T-helper 1 cell treated with Interleukin-12 subunit alpha and Interleukin-12 subunit beta and Interleukin-4 antibody, amounts not matched to agents 30 ng/mL and 1 ng/mL, for 36 hours (primary cell): Measurements from ENCODE around the gene ARHGEF35. TPM values are rescaled to one million over a fixed set of nuclear protein-coding genes. Genes with fewer than 3 reads are reported as not detected.
"Not testable (repeated sequence)": the region's sequence is repeated elsewhere in the genome, so short reads cannot be mapped to it uniquely, and the experiment has no call there.

Experiments
- intact Hi-C: fragments of 100-400 bp; cut with micrococcal nuclease; formaldehyde crosslinking; loops from one replicate; pipeline ENCODE4 v1.15.1; 2024
- total RNA-seq: library from RNA; stranded (reverse); gene quantifications from 2 replicates; pipeline ENCODE4 v1.2.3, GENCODE V29; 2022

Gene ARHGEF35
- total RNA-seq, 1 donor from 2014 or later = 2.9 TPM

GRCh38 chr7:144179165-144179479 is 16.5 kb downstream of the ARHGEF35 start:
- intact Hi-C loops = not testable (repeated sequence)

DNA sequence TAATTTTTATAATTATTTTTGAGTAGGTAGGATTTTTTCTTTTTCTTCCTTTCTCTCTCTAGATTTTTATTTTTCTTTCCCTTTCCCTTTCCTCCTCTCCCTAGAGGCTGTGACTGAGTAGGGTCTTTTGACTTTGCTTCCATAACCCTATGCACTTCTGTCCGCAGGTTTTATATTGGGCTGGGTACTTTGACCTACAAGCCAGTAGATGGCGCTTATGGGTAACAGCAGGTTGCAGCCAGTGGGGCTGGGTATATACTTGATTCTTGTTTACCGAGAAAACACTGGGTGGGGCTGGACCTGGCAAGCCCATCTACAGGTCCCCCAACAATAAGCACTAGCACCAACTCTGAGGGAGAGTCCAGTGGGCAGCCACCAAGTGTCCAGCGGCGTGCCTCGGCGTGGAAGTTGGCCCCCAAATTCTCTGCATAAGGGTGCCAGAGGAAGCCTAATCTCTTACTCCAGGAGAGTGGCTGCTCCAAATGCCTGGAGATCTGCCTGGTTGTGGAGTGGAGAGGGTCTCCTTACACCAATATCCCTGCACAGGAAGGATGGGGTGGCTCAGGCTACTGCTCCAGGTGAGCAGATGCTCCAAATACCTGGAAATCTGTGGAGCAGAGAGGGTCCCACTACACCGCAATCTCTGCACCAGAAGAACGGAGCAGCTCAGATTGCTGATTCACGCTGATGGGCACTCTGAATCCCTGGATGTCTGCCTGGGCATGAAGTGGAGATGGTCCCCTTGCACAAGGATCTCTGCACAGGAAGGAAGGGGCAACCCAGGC is 17.1 kb downstream of the ARHGEF35 start:
- intact Hi-C loops = not testable (repeated sequence)

DNA sequence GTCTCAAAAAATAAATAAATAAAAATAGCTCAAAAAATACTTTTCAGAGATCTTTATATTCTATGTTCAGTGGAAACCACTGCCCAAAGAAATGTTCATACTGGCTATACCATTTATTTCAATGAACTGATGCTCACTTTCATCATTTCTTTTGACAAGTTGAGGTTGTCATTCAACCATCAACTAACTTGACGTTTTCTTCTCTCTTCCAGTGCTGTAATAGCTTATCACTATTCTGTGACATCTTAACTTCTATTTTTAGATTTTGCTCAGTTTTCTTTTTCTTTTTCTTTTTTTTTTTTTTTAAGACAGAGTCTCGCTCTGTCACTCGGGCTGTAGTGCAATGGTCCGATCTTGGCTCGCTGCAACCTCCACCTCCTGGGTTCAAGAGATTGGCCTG is 21.0 kb downstream of the ARHGEF35 start:
- intact Hi-C loops = no loop called here

- intact Hi-C loops = not testable (repeated sequence)
These were observed 23.9 kb downstream of the ARHGEF35 start for GRCh38 chr7:144171594-144172350.

- intact Hi-C loops = no loop called here
These were observed 30.8 kb downstream of the ARHGEF35 start for GRCh38 chr7:144164784-144165183.

- intact Hi-C loops = no loop called here
These were observed 36.8 kb downstream of the ARHGEF35 start for GRCh38 chr7:144158861-144159260.

DNA sequence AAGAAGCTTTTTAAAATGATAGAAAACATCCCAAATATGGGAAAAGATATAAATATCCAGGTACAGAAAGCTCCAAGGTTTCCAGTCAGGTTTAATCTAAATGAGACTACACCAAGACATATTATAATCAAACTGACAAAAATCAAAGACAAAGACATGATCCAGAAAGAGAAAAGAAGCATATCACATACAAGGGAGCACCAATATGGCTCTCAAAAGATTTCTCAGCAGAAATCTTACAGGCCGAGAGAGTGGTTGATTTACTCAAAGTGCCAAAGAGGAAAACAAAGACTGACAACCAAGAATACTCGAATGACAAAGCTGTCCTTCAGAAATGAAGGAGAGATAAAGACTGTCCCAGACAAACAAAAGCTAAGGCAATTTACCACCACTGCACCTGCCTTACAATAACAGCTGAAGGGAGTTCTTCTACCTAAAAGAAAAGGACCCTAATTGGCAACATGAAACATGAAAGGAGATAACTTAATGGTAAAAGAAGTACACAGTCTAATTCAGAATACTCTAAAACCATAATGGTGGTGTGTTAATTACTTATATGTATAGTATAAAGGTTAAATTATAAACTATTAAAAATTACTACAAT is 47.3 kb downstream of the ARHGEF35 start:
- intact Hi-C loops = no loop called here

DNA sequence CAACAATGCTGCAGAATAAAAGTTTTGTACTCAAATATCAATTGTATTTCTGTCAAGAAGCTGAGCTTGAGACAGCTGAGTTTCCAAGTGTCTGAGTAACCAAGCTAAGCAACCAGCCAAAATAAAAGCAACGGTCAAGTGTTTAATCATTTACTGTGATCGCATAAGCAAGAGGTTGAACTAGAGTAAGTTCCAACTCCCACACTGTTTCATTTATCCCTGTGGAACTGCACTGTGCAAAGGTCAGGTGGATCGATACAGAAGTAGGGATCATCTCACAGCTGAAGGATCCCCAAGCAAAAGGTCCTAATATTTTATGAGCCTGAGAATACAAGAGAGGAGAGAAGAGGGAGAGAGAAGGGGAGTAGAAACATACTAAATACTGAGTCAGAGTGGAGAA is 51.2 kb downstream of the ARHGEF35 start:
- intact Hi-C loops = no loop called here

DNA sequence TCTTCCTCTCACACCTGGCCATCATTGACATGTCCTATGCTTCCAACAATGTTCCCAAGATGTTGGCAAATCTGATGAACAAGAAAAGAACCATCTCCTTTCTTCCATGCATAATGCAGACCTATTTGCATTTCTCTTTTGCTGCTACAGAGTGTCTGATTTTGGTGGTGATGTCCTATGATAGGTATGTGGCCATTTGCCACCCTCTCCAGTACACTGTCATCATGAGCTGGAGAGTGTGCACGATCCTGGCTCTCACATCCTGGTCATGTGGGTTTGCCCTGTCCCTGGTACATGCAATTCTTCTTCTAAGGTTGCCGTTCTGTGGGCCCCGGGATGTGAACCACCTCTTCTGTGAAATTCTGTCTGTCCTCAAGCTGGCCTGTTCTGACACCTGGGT is 53.4 kb downstream of the ARHGEF35 start:
- intact Hi-C loops = no loop called here

DNA sequence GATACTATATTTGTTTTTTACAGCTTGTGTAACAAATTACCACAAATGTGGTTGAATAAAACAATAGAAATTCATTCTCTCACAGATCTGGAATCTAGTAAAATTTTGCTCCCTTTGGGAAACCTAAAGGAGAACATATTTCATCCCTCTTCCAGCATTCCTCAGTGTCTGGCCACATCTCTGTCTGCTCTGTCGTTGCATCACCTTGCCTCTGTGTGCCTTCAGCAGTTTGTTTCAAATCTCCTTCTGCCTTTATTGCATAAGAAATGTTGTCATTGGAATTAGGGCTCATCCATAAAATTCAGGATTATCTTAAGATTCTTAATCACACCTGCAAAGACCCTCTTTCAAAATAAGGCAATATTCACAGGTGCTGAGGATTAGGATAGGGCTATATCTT is 58.1 kb downstream of the ARHGEF35 start:
- intact Hi-C loops = no loop called here

Other genes with a start within 250 kb of the ARHGEF35 start
- not detected in 2 replicates for gene OR2F1, start 241.0 kb downstream of the ARHGEF35 start, total RNA-seq
- not detected in 2 replicates for gene OR6B1, start 195.5 kb downstream of the ARHGEF35 start, total RNA-seq
- gene OR2A5, start 146.9 kb downstream of the ARHGEF35 start, total RNA-seq = not detected in 2 replicates
- not detected in 2 replicates for gene OR2A25, start 126.0 kb downstream of the ARHGEF35 start, total RNA-seq
- not detected in 2 replicates for gene OR2A12, start 109.6 kb downstream of the ARHGEF35 start, total RNA-seq
- not detected in 2 replicates for gene OR2A2, start 86.2 kb downstream of the ARHGEF35 start, total RNA-seq
- gene OR2A14, start 72.7 kb downstream of the ARHGEF35 start, total RNA-seq = not detected in 2 replicates
- 0.49 and 1.0 TPM in 2 replicates for gene CTAGE4, start 12.4 kb downstream of the ARHGEF35 start, total RNA-seq
- gene OR2A42, start 43.8 kb upstream of the ARHGEF35 start, total RNA-seq = 0.05 and 0.07 TPM in 2 replicates
- gene OR2A7, start 69.0 kb upstream of the ARHGEF35 start, total RNA-seq = 3.5 and 3.9 TPM in 2 replicates
- gene CTAGE8, start 73.5 kb upstream of the ARHGEF35 start, total RNA-seq = 2.5 and 2.9 TPM in 2 replicates
- not detected in 2 replicates for gene OR2A1, start 116.6 kb upstream of the ARHGEF35 start, total RNA-seq
- gene ARHGEF5, start 159.6 kb upstream of the ARHGEF35 start, total RNA-seq = 9.8 and 11.0 TPM in 2 replicates
- not detected in 2 replicates for gene NOBOX, start 207.9 kb upstream of the ARHGEF35 start, total RNA-seq